Measurements from ENCODE around the gene CTNNA2. TPM values are rescaled to one million over a fixed set of nuclear protein-coding genes. Genes with fewer than 3 reads are reported as not detected.

Gene CTNNA2
- polyA plus RNA-seq, 1 experiment: not detected

DNA sequence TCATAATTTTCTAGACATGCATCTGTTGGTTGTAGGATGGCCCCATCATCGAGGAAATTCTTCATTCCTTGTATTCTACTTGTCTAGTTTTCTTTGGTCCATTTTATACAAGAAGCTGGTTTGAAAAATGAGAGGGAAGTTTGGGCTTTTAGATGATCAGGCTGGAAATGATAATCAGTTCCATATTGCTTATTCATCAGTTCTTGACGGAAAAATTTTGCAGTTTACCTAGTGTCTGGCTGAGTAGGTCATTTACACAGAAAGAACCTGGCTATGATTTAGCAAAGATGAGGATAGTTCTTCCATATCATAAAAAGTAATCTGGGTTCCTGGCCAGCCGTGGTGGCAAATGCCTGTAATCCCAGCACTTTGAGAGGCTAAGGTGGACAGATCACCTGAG, 416.8 kb downstream of the CTNNA2 start:
- TF ChIP-seq, protein P1, sequence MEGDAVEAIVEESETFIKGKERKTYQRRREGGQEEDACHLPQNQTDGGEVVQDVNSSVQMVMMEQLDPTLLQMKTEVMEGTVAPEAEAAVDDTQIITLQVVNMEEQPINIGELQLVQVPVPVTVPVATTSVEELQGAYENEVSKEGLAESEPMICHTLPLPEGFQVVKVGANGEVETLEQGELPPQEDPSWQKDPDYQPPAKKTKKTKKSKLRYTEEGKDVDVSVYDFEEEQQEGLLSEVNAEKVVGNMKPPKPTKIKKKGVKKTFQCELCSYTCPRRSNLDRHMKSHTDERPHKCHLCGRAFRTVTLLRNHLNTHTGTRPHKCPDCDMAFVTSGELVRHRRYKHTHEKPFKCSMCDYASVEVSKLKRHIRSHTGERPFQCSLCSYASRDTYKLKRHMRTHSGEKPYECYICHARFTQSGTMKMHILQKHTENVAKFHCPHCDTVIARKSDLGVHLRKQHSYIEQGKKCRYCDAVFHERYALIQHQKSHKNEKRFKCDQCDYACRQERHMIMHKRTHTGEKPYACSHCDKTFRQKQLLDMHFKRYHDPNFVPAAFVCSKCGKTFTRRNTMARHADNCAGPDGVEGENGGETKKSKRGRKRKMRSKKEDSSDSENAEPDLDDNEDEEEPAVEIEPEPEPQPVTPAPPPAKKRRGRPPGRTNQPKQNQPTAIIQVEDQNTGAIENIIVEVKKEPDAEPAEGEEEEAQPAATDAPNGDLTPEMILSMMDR (IDR thresholded peaks at IDR 0.05; ENCODE audit: low read depth, low read length): no peak
- no peak for DNase-seq (ENCODE audit: low read depth, low spot score)
- ChIA-PET CTCF (no interaction called here), POLR2A (no interaction called here)
- Histone ChIP-seq H3K27ac (ENCODE audit: low read depth, low read length) (no peak overlapping the region), H3K27me3 (ENCODE audit: control insufficient read depth, insufficient read depth, low read length) (peaks cover 3% of the 10 kb centered on the region), H3K9me3 (ENCODE audit: control insufficient read depth, insufficient read depth, low read length) (no peaks in the 10 kb centered on the region), H3K4me3 (ENCODE audit: low read depth, low read length) (no peak overlapping the region)

GRCh38 chr2:79935046-79935732, 422.3 kb downstream of the CTNNA2 start:
- TF ChIP-seq, protein P1 (IDR thresholded peaks at IDR 0.05; ENCODE audit: low read depth, low read length): no peak
- ChIA-PET POLR2A (no interaction called here), CTCF (interaction anchor here (2.7 kb wide), 1 partner anchor 304 kb away, joined by 22 read pairs; no protein-coding TSS in a partner anchor)
- Histone ChIP-seq H3K4me3 (ENCODE audit: low read depth, low read length) (no peak overlapping the region), H3K27me3 (ENCODE audit: control insufficient read depth, insufficient read depth, low read length) (no peaks in the 10 kb centered on the region), H3K27ac (ENCODE audit: low read depth, low read length) (no peak overlapping the region), H3K9me3 (ENCODE audit: control insufficient read depth, insufficient read depth, low read length) (no peaks in the 10 kb centered on the region)
- no peak for DNase-seq (ENCODE audit: low read depth, low spot score)

DNA sequence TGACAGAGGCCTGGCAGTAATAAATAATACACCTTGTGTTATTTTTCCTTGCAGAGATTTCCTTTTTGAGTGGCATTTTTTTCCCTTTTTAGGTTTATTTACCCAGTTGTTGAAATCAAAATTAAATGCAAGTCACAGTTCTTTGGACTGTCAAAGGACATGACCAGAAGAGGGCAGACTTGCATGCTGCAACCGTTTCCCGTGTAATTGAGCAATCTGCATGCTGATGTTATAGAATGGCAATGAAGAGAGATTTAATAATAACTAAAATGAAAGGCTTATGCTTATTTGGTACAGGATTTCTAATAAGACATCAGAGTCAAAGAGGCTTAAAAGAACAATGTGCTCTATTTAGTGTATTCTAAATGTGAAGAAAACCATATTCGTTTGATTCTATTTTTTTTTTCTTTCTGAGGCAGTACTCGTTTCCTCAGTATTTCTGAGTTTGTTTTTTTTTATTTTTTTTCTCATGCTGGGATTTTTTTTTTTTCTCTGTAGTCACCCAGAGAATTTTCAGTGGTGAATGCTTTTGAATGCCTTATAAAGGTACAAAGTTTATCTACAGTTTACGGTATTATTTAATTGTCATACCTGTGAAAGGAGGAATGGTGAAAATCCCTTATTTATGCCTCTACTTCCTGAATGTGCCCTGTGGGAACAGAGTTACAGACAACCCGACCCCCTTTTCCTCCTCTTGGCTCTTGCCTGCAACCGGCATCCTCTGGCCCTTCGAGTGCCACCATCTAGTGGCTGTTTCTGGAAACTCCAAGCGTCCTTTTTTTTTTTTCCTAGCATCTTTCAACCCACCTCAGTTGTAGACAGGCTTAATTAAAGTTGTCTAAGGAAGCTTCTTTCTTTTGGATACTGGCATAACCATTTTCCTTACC, 423.2 kb downstream of the CTNNA2 start:
- Histone ChIP-seq H3K27ac (ENCODE audit: low read depth, low read length) (no peak overlapping the region), H3K27me3 (ENCODE audit: control insufficient read depth, insufficient read depth, low read length) (no peaks in the 10 kb centered on the region), H3K9me3 (ENCODE audit: control insufficient read depth, insufficient read depth, low read length) (no peaks in the 10 kb centered on the region), H3K4me3 (ENCODE audit: low read depth, low read length) (no peak overlapping the region)
- TF ChIP-seq, protein P1 (IDR thresholded peaks at IDR 0.05; ENCODE audit: low read depth, low read length): peak; percentile 84
- ChIA-PET POLR2A (no interaction called here), CTCF (interaction anchor here (0.5 to 1.2 kb wide), 24 partner anchors 8 to 564 kb away, joined by 3 to 23 read pairs (median 3); no protein-coding TSS in a partner anchor)
- DNase-seq (ENCODE audit: low read depth, low spot score): peak; percentile 44

GRCh38 chr2:79936715-79937114, 423.9 kb downstream of the CTNNA2 start:
- no peak for DNase-seq (ENCODE audit: low read depth, low spot score)
- Histone ChIP-seq H3K27ac (ENCODE audit: low read depth, low read length) (no peak overlapping the region), H3K27me3 (ENCODE audit: control insufficient read depth, insufficient read depth, low read length) (no peaks in the 10 kb centered on the region)

More at GRCh38 chr2:79936715-79937114, 423.9 kb downstream of the CTNNA2 start:
- CTCF ChIA-PET: interaction anchor here (0.5 to 1.2 kb wide), 24 partner anchors 9 to 564 kb away, joined by 3 to 23 read pairs (median 3); no protein-coding TSS in a partner anchor
- POLR2A ChIA-PET: no interaction called here
- H3K4me3 ChIP-seq (ENCODE audit: low read depth, low read length): no peak overlapping the region
- TF ChIP-seq, protein P1 (IDR thresholded peaks at IDR 0.05; ENCODE audit: low read depth, low read length): no peak
- H3K9me3 ChIP-seq (ENCODE audit: control insufficient read depth, insufficient read depth, low read length): no peaks in the 10 kb centered on the region
